GM23338 (cell line): ENCODE data around the gene ATP23. TPM values are rescaled to one million over a fixed set of nuclear protein-coding genes. Genes with fewer than 3 reads are reported as not detected.

Source experiments
- ATAC-seq: fragments of 200-7000 bp; cut with Tn5 transposase; 3 replicates; pipeline ENCODE4 v1.9.1; 2020
- DNase-seq: peaks from one replicate; pipeline ENCODE4 v3.0.0-alpha.2; 2015; ENCODE audit warnings: low spot score
- H2AFZ ChIP-seq: fragments of 200-600 bp; sonication (generic); 2 replicates; pipeline ENCODE4 v1.8.0; 2016; ENCODE audit warnings: antibody characterized with exemption, mild to moderate bottlenecking, moderate library complexity
- H3F3A ChIP-seq: fragments of 200-600 bp; sonication (generic); replicated peaks from 2 replicates; pipeline ENCODE4 v1.8.0; 2017; ENCODE audit warnings: antibody characterized with exemption, mixed run types, low read depth
- H3K27ac ChIP-seq: fragments of 200-600 bp; sonication (generic); 2 replicates; pipeline ENCODE4 v1.6.1; 2016; ENCODE audit warnings: low read depth
- H3K27me3 ChIP-seq: fragments of 200-600 bp; sonication (generic); 2 replicates; pipeline ENCODE4 v1.8.0; 2016; ENCODE audit warnings: mild to moderate bottlenecking, mixed run types, moderate library complexity; ENCODE audit not compliant: insufficient read depth
- H3K36me3 ChIP-seq: fragments of 200-600 bp; sonication (generic); 2 replicates; pipeline ENCODE4 v1.8.0; 2016; ENCODE audit warnings: mild to moderate bottlenecking; ENCODE audit not compliant: insufficient read depth
- H3K4me1 ChIP-seq: fragments of 200-600 bp; sonication (generic); 2 replicates; pipeline ENCODE4 v1.8.0; 2016; ENCODE audit warnings: mild to moderate bottlenecking, moderate library complexity; ENCODE audit not compliant: insufficient read depth
- H3K4me2 ChIP-seq: fragments of 200-600 bp; sonication (generic); 2 replicates; pipeline ENCODE4 v1.7.1; 2017; ENCODE audit warnings: mixed run types
- H3K4me3 ChIP-seq: fragments of 200-600 bp; sonication (generic); 2 replicates; pipeline ENCODE4 v1.6.1; 2016; ENCODE audit warnings: mixed run types
- H3K79me2 ChIP-seq: fragments of 200-600 bp; sonication (generic); replicated peaks from 2 replicates; pipeline ENCODE4 v1.8.0; 2017; ENCODE audit warnings: mild to moderate bottlenecking; ENCODE audit not compliant: insufficient read depth
- H3K9me2 ChIP-seq: fragments of 200-600 bp; sonication (generic); 2 replicates; pipeline ENCODE4 v1.8.0; 2017; ENCODE audit not compliant: insufficient read depth
- H4K20me1 ChIP-seq: fragments of 200-600 bp; sonication (generic); replicated peaks from 2 replicates; pipeline ENCODE4 v1.8.0; 2017; ENCODE audit warnings: mild to moderate bottlenecking; ENCODE audit not compliant: insufficient read depth
- H3K27ac Mint-ChIP-seq: 2 replicates; pipeline ENCODE4 v1.8.0; 2020; ENCODE audit warnings: inconsistent platforms, mild to moderate bottlenecking, moderate library complexity, mixed read lengths
- H3K27me3 Mint-ChIP-seq: 3 replicates; pipeline ENCODE4 v1.8.0; 2022; ENCODE audit warnings: low read depth, mild to moderate bottlenecking, moderate library complexity, mixed read lengths, inconsistent platforms; ENCODE audit not compliant: insufficient read depth, poor library complexity
- H3K36me3 Mint-ChIP-seq: 3 replicates; pipeline ENCODE4 v1.8.0; 2021; ENCODE audit warnings: low read depth, mild to moderate bottlenecking, inconsistent platforms, moderate library complexity, mixed read lengths
- H3K4me1 Mint-ChIP-seq: 3 replicates; pipeline ENCODE4 v1.8.0; 2020; ENCODE audit warnings: mild to moderate bottlenecking, inconsistent platforms, mixed read lengths
- H3K4me3 Mint-ChIP-seq: 3 replicates; pipeline ENCODE4 v1.8.0; 2021; ENCODE audit warnings: moderate library complexity, mild to moderate bottlenecking, inconsistent platforms, mixed read lengths
- H3K9me3 Mint-ChIP-seq: 3 replicates; pipeline ENCODE4 v1.8.0; 2020; ENCODE audit warnings: moderate library complexity, mild to moderate bottlenecking, inconsistent platforms, mixed read lengths
- CREB1 ChIP-seq: fragments of 250-450 bp; sonication (Bioruptor Pico); IDR thresholded peaks from 2 replicates; pipeline ENCODE4 v1.5.0; 2020; ENCODE audit warnings: low read depth, mild to moderate bottlenecking, moderate library complexity
- EZH2 ChIP-seq: fragments of 200-600 bp; sonication (generic); IDR thresholded peaks from one replicate; pipeline ENCODE4 v1.8.0; 2017; ENCODE audit warnings: antibody characterized with exemption, mild to moderate bottlenecking, low read depth; ENCODE audit not compliant: unreplicated experiment
- NANOG ChIP-seq: IDR thresholded peaks from 2 replicates; pipeline ENCODE4 v1.6.1; 2016; ENCODE audit warnings: antibody characterized with exemption, borderline replicate concordance
- POLR2AphosphoS5 ChIP-seq: IDR thresholded peaks from 2 replicates; pipeline ENCODE4 v1.6.1; 2016; ENCODE audit warnings: antibody characterized with exemption, low read depth
- STAT1 ChIP-seq: IDR thresholded peaks from one replicate; pipeline ENCODE4 v1.6.1; 2016; ENCODE audit warnings: antibody characterized with exemption; ENCODE audit not compliant: unreplicated experiment
- ZNF114 ChIP-seq: fragments of 250-450 bp; sonication (Bioruptor Pico); IDR thresholded peaks from 2 replicates; pipeline ENCODE4 v1.5.0; 2020; ENCODE audit warnings: mild to moderate bottlenecking, moderate library complexity
- polyA plus RNA-seq: library from polyadenylated mRNA; unstranded; fragments of >200 nt; fragmentation: Nextera tagmentation; extraction: Ambion mirVana; gene quantifications from 2 replicates; pipeline ENCODE4 v1.2.1, GENCODE V29; 2016
- total RNA-seq: library from RNA; depleted of rRNA; stranded (reverse); fragments of >200 nt; shearing (Covaris generic); gene quantifications from 2 replicates; pipeline ENCODE4 v1.2.3, GENCODE V29; 2014
- TF ChIP-seq, protein P1 (sequence below): fragments of 250-450 bp; sonication (Bioruptor Pico); IDR thresholded peaks from 2 replicates; pipeline ENCODE4 v1.5.0; 2020; ENCODE audit warnings: mild to moderate bottlenecking, moderate library complexity
- TF ChIP-seq, protein P2 (sequence below): IDR thresholded peaks from 2 replicates; pipeline ENCODE4 v1.6.1; 2016; ENCODE audit warnings: antibody characterized with exemption

ATP23 gene
- total and polyA plus RNA-seq, 2 experiments from 2014 or later: 14.7 to 21.0 TPM

DNA sequence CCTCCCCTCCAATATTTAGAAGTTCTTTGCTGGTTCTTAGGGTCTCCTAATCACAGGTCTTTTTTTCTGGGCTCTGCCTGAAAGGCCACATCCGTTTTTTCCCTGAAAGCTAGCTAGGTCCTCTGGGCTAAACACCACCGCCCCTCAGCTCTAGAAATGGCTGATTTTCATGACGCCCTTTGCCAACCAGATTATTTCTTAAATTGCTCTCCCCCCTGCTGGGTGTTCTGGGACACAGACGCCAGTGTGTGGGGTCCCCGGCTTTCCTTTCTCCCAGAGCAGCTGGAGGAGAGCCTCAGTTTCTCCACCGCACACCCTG is 45.3 kb upstream of the ATP23 start:
- H3K27ac ChIP-seq: no peak overlapping the region
- H3K27ac Mint-ChIP-seq: no peak overlapping the region
- peaks cover 29% of the 10 kb centered on the region for H3K27me3 Mint-ChIP-seq
- H3K9me2 ChIP-seq: no peaks in the 10 kb centered on the region
- H3K4me3 Mint-ChIP-seq: peak overlapping the region; percentile 65
- DNase-seq (peak; percentile 36), ATAC-seq (no peak; the same call in 2 of the 3 replicates)
- H3K4me1 ChIP-seq: peaks cover 23% of the 10 kb centered on the region
- peak overlapping the region; percentile 65 for H3K4me3 ChIP-seq
- peaks cover 42% of the 10 kb centered on the region for H3K4me1 Mint-ChIP-seq
- peak overlapping the region; percentile 91 for H3K4me2 ChIP-seq
- no peaks in the 10 kb centered on the region for H4K20me1 ChIP-seq
- H2AFZ ChIP-seq: peak overlapping the region; percentile 100
- H3K36me3 ChIP-seq: no peaks in the 10 kb centered on the region
- peaks cover 21% of the 10 kb centered on the region; the same call in 1 of the 2 replicates for H3K27me3 ChIP-seq
- no peaks in the 10 kb centered on the region; the same call in 2 of the 3 replicates for H3K36me3 Mint-ChIP-seq
- no peaks in the 10 kb centered on the region for H3K79me2 ChIP-seq
- no peaks in the 10 kb centered on the region for H3K9me3 Mint-ChIP-seq
- H3F3A ChIP-seq: 0 out of 2 replicates have a peak, but pooled peaks cover 6% of the 10 kb centered on the region
- TF ChIP-seq ZNF114 (no peak), NANOG (no peak), STAT1 (no peak), CREB1 (no peak), EZH2 (no peak), POLR2AphosphoS5 (no peak)
- TF ChIP-seq, protein P1, sequence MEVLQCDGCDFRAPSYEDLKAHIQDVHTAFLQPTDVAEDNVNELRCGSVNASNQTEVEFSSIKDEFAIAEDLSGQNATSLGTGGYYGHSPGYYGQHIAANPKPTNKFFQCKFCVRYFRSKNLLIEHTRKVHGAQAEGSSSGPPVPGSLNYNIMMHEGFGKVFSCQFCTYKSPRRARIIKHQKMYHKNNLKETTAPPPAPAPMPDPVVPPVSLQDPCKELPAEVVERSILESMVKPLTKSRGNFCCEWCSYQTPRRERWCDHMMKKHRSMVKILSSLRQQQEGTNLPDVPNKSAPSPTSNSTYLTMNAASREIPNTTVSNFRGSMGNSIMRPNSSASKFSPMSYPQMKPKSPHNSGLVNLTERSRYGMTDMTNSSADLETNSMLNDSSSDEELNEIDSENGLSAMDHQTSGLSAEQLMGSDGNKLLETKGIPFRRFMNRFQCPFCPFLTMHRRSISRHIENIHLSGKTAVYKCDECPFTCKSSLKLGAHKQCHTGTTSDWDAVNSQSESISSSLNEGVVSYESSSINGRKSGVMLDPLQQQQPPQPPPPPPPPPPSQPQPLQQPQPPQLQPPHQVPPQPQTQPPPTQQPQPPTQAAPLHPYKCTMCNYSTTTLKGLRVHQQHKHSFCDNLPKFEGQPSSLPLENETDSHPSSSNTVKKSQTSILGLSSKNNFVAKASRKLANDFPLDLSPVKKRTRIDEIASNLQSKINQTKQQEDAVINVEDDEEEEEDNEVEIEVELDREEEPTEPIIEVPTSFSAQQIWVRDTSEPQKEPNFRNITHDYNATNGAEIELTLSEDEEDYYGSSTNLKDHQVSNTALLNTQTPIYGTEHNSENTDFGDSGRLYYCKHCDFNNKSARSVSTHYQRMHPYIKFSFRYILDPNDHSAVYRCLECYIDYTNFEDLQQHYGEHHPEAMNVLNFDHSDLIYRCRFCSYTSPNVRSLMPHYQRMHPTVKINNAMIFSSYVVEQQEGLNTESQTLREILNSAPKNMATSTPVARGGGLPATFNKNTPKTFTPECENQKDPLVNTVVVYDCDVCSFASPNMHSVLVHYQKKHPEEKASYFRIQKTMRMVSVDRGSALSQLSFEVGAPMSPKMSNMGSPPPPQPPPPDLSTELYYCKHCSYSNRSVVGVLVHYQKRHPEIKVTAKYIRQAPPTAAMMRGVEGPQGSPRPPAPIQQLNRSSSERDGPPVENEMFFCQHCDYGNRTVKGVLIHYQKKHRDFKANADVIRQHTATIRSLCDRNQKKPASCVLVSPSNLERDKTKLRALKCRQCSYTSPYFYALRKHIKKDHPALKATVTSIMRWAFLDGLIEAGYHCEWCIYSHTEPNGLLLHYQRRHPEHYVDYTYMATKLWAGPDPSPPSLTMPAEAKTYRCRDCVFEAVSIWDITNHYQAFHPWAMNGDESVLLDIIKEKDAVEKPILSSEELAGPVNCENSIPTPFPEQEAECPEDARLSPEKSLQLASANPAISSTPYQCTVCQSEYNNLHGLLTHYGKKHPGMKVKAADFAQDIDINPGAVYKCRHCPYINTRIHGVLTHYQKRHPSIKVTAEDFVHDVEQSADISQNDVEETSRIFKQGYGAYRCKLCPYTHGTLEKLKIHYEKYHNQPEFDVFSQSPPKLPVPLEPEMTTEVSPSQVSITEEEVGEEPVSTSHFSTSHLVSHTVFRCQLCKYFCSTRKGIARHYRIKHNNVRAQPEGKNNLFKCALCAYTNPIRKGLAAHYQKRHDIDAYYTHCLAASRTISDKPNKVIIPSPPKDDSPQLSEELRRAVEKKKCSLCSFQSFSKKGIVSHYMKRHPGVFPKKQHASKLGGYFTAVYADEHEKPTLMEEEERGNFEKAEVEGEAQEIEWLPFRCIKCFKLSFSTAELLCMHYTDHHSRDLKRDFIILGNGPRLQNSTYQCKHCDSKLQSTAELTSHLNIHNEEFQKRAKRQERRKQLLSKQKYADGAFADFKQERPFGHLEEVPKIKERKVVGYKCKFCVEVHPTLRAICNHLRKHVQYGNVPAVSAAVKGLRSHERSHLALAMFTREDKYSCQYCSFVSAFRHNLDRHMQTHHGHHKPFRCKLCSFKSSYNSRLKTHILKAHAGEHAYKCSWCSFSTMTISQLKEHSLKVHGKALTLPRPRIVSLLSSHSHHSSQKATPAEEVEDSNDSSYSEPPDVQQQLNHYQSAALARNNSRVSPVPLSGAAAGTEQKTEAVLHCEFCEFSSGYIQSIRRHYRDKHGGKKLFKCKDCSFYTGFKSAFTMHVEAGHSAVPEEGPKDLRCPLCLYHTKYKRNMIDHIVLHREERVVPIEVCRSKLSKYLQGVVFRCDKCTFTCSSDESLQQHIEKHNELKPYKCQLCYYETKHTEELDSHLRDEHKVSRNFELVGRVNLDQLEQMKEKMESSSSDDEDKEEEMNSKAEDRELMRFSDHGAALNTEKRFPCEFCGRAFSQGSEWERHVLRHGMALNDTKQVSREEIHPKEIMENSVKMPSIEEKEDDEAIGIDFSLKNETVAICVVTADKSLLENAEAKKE (CRISPR knock-in tag): no peak
- TF ChIP-seq, protein P2, sequence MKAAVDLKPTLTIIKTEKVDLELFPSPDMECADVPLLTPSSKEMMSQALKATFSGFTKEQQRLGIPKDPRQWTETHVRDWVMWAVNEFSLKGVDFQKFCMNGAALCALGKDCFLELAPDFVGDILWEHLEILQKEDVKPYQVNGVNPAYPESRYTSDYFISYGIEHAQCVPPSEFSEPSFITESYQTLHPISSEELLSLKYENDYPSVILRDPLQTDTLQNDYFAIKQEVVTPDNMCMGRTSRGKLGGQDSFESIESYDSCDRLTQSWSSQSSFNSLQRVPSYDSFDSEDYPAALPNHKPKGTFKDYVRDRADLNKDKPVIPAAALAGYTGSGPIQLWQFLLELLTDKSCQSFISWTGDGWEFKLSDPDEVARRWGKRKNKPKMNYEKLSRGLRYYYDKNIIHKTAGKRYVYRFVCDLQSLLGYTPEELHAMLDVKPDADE: no peak
